Measurements from ENCODE around the gene GLRX3.

The GLRX3 gene

DNA sequence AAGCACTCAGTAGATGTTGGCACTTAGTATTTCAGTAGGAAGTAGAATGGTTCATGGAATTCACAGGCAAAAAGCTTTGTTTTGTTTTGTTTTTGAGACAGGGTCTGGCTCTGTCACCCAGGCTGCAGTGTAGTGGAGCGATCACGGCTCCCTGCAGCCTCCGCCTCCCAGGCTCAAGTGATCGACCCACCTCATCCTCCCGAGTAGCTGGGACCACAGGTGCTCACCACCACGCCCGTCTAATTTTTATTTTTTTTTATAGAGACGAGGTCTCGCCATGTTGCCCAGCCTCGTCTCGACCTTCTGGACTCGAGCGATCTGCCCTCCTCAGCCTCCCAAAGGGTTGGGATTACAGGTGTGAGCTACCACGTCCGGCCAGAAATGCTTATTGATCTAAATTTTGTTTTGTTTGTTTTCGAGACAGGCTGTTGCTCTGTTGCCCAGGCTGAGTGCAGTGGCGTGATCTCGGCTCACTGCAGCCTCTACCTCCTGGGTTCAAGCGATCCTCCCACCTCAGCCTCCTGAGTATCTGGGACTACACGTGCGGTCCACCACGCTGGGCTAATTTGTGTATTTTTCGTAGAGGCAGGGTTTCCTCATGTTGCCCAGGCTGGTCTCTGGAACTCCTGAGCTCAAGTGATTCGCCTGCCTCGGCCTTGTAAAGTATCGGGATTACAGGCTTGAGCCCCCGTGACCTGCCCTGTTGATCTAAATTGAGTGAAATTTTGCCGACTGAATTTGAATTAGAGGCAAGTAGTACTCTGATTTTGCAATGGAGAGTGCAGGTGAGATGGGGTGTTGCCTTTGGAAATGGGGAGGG is 1.7 kb downstream of the GLRX3 start:
- DNase-seq: no peak

GRCh38 chr10:130138479-130138866 is 2.3 kb downstream of the GLRX3 start:
- no peak for DNase-seq

DNA sequence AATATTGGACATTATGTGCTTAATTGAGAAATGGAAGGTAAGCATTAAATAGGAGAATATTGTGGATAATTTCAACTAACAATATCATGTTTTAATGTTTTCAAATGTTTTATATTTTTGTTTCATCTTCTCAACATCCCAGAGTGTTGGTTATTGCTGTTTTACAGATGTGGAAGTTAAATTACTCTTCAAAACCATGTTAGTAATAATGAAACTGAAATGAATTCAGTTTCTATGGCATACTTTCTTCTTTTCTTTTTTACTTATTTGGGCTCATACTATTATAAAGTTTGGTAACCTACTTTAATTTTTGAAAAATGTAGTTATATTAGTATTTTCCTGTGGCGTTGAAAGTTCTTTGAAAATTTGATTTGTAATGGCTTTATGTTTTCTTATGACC is 4.2 kb downstream of the GLRX3 start:
- DNase-seq: no peak

DNA sequence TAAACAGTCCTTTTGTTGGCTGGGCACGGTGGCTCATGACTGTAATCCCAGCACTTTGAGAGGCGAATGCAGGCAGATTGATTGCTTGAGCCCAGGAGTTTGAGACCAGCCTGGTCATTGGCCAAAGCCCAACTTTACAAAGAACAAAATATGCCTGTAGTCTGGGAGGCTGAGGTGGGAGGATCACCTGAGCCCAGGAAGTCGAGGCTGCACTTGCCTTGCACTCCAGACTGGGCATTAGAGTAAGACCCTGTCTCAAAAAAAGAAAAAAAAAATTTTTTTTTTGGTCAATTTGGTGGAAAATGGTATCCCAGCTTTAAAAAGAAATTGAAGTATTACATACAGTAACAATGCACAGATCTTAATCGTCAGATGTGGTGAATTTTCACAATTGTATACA is 4.8 kb downstream of the GLRX3 start:
- no peak for DNase-seq

DNA sequence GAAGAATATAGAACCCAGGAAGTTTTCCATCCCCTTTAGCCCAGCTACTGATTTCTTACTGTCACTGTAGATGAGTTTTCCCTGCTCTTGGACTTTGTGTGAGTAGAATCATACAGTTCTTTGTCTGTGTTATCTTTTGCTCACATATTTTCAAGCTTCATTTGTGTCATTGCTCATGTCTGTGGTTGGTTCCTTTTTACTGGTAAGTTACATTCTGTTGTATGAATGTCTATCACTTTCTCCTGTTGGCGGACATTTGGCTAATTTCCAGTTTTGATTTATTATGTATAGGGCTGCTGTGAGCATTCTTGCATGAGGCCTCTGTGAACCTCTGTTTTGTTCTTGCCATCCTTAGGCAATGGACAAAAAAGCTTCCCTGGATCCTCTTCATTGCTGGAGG is 5.3 kb downstream of the GLRX3 start:
- no peak for DNase-seq

DNA sequence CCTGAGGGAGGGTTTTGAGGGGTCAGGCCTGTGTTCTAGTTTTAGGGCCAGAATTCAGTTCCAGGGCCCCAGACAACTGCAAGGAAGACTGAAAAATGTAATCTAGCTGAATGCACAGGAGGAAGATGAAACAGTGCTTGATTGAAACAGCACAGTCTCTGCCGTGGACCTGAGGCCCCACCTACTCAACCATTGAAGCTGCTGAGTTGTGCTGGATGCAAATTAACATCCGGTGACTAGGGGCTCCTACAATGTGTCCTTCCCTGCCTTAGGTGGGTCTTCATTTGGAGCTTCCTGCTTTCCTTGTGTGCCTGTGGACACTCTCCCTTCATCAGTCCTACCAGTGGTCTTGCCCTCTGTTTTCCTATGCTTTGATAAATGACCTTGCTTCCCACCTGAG is 5.7 kb downstream of the GLRX3 start:
- DNase-seq: no peak

DNA sequence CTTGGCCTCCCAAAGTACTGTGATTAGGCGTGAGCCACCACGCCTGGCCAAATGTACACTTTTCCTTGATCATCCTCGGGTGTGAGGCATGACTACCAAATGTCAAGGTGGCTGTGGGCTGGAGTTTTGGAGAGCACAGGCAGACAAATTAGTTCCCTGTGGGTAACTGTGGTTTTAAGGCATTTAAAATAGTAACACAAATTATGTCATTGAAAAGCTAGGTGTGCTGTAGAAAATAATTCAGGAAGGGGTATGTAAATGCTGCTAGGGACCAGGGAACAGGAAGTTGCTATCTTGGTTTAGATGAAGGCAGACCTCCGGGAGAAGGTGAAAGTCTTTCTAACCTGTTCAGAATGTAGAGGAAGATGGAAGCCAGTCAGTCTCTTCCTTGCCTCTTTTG is 9.9 kb downstream of the GLRX3 start:
- DNase-seq: no peak

DNA sequence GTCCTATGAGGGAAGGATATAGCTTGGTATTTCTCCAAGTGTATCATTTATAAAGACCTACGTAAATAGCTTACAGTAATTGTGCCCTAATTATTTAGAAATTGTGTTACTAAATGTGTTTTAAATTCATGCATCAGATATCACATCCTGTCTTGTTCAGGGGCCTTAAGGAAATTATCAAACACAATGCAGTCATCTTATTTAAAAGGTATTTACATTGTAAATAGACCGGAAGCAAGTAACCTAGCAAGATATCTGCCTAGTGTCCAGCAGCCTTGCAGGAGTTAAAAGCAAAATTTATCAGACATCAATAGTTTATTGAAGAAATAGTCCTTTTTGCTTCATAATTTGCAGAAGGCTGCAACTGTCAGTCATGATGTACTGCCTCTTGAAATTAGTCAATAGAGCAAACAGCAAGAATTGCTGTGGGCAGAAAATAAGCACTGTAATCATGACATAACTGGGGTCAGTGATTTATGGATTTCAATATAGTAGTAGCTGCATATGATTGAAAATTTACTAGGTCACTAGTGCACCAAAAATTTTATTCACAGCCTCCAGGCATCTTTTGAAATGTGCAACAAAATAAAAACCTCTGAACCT is 23.1 kb downstream of the GLRX3 start:
- no peak for DNase-seq

DNA sequence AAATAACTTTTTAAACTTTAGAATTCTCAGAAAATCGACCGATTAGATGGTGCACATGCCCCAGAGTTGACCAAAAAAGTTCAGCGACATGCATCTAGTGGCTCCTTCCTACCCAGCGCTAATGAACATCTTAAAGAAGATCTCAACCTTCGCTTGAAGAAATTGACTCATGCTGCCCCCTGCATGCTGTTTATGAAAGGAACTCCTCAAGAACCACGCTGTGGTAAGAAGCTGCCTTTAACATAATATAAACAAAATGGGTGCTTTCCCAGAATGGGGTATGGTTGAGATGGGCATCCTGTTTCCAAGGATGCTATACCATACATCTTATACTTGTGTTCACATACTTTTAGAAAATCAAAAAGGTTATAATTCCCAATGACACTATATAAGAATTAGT is 24.6 kb downstream of the GLRX3 start:
- no peak for DNase-seq

GRCh38 chr10:130161331-130161730 is 25.1 kb downstream of the GLRX3 start:
- DNase-seq: no peak

- no peak for DNase-seq
These were observed 31.0 kb downstream of the GLRX3 start for GRCh38 chr10:130167193-130167592.

DNA sequence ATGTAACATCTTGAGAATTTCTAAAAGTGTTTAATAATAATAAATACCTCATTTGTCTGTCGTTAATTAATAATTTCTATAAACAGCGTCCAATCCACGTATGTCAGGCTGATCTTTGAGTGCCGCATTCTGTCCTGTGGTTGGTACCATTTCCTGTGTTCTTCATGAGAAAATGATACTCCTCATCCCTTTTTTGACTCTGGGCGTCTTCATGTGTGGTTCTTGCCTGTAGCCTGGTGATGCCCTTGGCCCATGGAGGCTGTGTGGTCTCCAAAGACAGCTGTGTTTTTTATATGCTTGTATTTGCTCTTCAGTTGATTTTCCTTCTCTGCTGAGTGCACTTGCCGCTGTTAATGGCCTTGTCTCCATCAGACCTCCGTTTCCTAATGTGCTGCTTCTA is 31.5 kb downstream of the GLRX3 start:
- DNase-seq: no peak

GRCh38 chr10:130169136-130169859 is 33.1 kb downstream of the GLRX3 start:
- DNase-seq: peak; percentile 25

GRCh38 chr10:130171196-130171595 is 35.0 kb downstream of the GLRX3 start:
- no peak for DNase-seq

- DNase-seq: no peak
These were observed 38.1 kb downstream of the GLRX3 start for GRCh38 chr10:130174328-130174727.

DNA sequence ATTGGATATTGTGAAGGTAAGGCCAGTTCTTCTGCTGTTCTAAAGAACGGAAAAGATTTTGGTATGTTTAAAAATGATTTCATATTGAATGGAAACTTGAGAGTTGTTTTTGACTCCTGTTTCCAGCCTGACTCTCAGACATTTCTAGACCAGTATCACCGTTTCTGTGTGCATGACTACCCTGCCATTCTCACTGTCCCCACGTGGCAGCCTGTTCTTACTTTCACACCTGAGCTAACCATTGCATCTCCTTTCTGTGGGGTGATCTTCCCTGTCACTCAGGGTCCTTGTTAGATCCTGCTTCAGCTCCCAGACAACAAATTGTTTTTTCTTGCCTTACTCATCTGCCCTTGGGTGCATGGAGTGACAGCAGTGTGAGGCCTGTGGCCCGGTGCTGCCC is 38.9 kb downstream of the GLRX3 start:
- DNase-seq: no peak

DNA sequence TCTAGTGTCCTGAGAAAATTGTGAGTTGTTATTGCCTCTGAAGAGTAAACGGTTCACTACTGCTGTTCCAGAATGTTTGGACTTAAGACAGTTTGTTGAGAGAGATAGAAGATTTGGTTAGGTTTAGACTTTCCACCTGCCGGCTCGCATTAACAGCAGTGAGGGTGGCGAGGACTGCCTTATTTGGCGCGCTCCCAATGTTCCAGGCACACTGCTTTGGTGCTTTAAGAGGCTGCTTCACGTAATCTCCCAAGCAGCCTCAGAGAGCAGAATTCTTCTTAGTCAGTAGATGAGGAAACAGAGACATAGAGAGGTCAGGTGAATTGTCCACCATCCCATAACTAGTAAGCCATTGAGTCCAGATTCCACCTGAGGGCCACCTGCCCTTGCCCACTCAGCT is 41.1 kb downstream of the GLRX3 start:
- no peak for DNase-seq

DNA sequence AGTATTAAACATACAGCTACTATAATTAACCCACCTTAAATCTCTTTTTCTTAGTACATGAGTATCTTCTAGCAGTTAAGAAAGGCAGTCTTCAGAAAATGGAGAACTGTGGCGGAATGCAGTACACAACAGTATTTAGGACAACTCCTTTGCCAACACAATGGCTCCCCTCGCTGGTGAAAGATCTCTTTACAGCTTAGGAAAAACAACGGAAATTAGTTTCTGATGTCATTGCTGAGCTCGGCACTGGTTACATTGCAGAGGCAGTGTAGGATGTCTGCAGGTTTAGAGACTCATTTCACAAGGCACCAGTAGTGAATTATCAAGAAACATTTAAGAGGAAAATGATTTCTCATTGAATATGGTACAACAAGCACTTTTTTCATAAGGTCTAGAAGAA is 43.4 kb downstream of the GLRX3 start:
- no peak for DNase-seq

DNA sequence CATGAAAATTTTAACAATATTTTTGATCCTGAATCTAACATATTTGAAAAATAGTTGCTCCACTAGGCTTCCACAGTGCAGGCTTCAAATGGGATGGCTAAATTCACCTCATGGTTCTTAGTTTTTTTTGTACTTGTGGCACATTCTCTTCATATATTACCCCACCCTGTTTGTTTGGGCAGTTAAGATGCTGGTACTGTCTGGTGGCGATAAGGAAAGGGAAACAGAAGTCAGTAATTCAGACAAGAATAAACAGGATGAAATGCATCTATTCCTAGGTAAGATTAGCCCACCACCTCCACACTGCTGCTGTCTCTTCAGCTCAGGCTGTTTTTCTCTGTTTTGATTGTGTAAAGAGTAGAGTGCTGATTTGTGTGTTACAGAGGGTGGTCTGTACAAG is 44.2 kb downstream of the GLRX3 start:
- DNase-seq: no peak

DNA sequence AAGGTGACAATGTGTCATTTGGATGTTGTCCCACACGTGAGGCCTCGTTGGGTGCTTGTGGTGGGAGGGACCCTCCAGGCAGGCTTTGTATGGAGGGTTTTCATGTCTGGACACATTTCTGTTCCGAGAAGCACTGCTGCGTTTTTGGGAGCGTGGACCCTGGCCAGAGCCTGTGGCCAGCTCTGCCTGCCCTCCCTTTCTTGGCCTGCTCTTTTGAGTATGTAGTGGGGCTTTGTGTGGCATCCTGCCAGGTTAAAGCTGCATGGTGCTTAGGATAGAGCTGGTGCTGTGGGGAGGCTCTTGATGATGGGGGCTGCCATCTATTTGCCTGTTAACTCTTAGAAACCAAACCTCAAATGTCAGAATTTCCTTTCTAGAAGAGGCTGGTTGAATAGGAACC is 45.7 kb downstream of the GLRX3 start:
- DNase-seq: no peak

- DNase-seq: no peak
These were observed 49.4 kb downstream of the GLRX3 start for GRCh38 chr10:130185591-130185990.

- DNase-seq: no peak
These were observed 52.3 kb downstream of the GLRX3 start for GRCh38 chr10:130188195-130189175.

- DNase-seq: no peak
These were observed 53.4 kb downstream of the GLRX3 start for GRCh38 chr10:130189608-130190054.
